COLO829 (cell line): ENCODE measurements around the gene SH3YL1.

Source experiments
- DNase-seq: peaks from one replicate; pipeline ENCODE4 v3.0.0; 2012; ENCODE audit warnings: low spot score

Gene SH3YL1

GRCh38 chr2:213932-214693, 49.7 kb downstream of the SH3YL1 start:
- DNase-seq: no peak

GRCh38 chr2:211486-212184, 52.2 kb downstream of the SH3YL1 start:
- no peak for DNase-seq

GRCh38 chr2:210660-211059, 53.2 kb downstream of the SH3YL1 start:
- no peak for DNase-seq

GRCh38 chr2:209470-209869, 54.4 kb downstream of the SH3YL1 start:
- DNase-seq: no peak

- no peak for DNase-seq
Measured at GRCh38 chr2:208335-208734, 55.5 kb downstream of the SH3YL1 start.

- DNase-seq: no peak
Measured at GRCh38 chr2:203984-204383, 59.8 kb downstream of the SH3YL1 start.

- DNase-seq: no peak
Measured at GRCh38 chr2:203401-203800, 60.4 kb downstream of the SH3YL1 start.

GRCh38 chr2:202945-203344, 60.9 kb downstream of the SH3YL1 start:
- no peak for DNase-seq

GRCh38 chr2:201648-202433, 62.0 kb downstream of the SH3YL1 start:
- no peak for DNase-seq

GRCh38 chr2:199041-199966, 64.5 kb downstream of the SH3YL1 start:
- DNase-seq: no peak

GRCh38 chr2:196406-196805, 67.4 kb downstream of the SH3YL1 start:
- DNase-seq: no peak

- DNase-seq: no peak
Measured at GRCh38 chr2:195932-196331, 67.9 kb downstream of the SH3YL1 start.

- no peak for DNase-seq
Measured at GRCh38 chr2:193141-193671, 70.6 kb downstream of the SH3YL1 start.

GRCh38 chr2:191311-192190, 72.3 kb downstream of the SH3YL1 start:
- no peak for DNase-seq

GRCh38 chr2:187825-188224, 76.0 kb downstream of the SH3YL1 start:
- no peak for DNase-seq

- DNase-seq: no peak
Measured at GRCh38 chr2:185221-185620, 78.6 kb downstream of the SH3YL1 start.

GRCh38 chr2:184695-185094, 79.1 kb downstream of the SH3YL1 start:
- no peak for DNase-seq

GRCh38 chr2:182509-183122, 81.2 kb downstream of the SH3YL1 start:
- no peak for DNase-seq

GRCh38 chr2:180311-180710, 83.5 kb downstream of the SH3YL1 start:
- no peak for DNase-seq

- no peak for DNase-seq
Measured at GRCh38 chr2:179886-180285, 83.9 kb downstream of the SH3YL1 start.
